Measurements from ENCODE around the gene PFDN1. TPM values are rescaled to one million over a fixed set of nuclear protein-coding genes. Genes with fewer than 3 reads are reported as not detected.

The PFDN1 gene
- total RNA-seq, 5 donors from 2014 or later (not counting 1 experiment from before 2014, with no cell fraction given) = 26.9 to 32.2 (median 28.1) TPM

DNA sequence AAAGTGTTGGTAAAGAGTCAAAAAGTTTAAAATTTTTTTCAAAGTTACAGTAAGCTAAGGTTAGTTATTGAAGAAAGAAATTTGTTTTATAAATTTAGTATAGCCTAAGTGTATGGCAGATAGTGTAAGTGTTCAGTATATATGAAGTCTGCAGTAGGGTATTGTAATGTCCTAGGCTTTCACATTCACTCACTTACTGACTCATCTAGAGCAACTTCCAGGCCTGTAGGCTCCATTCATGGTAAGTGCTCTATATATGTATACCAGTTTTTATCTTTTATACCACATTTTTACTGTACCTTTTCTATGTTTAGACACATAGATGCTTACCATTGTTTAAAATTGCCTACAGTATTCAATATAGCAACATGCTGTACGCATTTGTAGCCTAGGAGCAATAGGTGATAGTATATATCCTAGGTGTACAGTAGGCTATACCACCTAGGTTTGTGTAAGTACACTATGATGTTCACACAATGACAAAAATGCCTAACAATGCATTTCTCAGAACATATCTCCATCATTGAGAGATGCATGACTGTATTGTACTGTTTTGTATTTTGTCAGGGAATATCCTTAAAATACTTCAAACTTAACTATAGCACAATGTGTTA is 89.4 kb downstream of the PFDN1 start:
- no peaks in the 10 kb centered on the region for H3K36me3 Mint-ChIP-seq
- no peak overlapping the region for H3K27ac ChIP-seq (ENCODE audit: low read length)
- H3K27me3 Mint-ChIP-seq = no peaks in the 10 kb centered on the region
- peaks cover 0 to 4% (median 3%) of the 10 kb centered on the region in 3 donors for H3K4me1 Mint-ChIP-seq
- H3K9me3 ChIP-seq = no peaks in the 10 kb centered on the region
- no peak overlapping the region for H3K4me3 ChIP-seq (ENCODE audit: control insufficient read depth in 1 of 2, extremely low read depth in 1 of 2, low read length in 1 of 2)
- WGBS (ENCODE audit: insufficient coverage) = no CpG with 5 or more reads among the region's 1 CpG
- no peak for DNase-seq
- H3K4me3 Mint-ChIP-seq = no peak overlapping the region
- POLR2A ChIA-PET = interaction anchor here in 1 of 2 donors (0.6 kb wide), 1 partner anchor 27 kb away, joined by 3 read pairs; no protein-coding TSS in a partner anchor
- no peaks in the 10 kb centered on the region for H3K4me1 ChIP-seq (ENCODE audit: control insufficient read depth in 1 of 2, extremely low read depth in 1 of 2, insufficient read depth in 2 of 2, low read length in 2 of 2)
- no peak for ATAC-seq (replicated peaks in 1 of 4)
- no peak overlapping the region for H3K27ac Mint-ChIP-seq
- H3K9me3 Mint-ChIP-seq = no peaks in the 10 kb centered on the region
- no peaks in the 10 kb centered on the region for H3K36me3 ChIP-seq (ENCODE audit: control insufficient read depth in 2 of 2, extremely low read depth in 1 of 2, insufficient read depth in 1 of 2, low read length in 1 of 2)
- peaks cover 0 to 2% of the 10 kb centered on the region in 2 experiments for H3K27me3 ChIP-seq (replicated peaks in 1 of 2; ENCODE audit: control insufficient read depth in 2 of 2, extremely low read depth in 1 of 2, insufficient read depth in 2 of 2, low read length in 1 of 2)
- CTCF ChIA-PET = interaction anchor here in 1 of 2 donors (0.6 kb wide), 1 partner anchor 1613 kb away, joined by 4 read pairs; no protein-coding TSS in a partner anchor

DNA sequence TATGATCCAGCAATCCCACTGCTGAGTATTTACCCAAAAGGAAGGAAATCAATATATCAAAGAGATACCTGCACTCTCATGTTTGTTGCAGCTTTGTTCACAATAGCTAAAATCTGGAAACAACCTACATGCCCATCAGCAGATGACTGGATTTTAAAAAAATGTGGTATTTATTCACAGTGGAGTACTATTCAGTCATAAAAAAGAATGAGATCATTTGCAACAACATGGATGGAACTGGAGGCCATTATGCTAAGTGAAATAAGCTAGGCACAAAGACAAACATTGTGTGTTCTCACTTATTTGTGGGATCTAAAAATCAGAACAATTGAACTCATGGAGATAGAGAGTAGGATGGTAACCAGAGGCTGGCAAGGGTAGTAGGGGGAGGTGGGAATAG is 94.8 kb downstream of the PFDN1 start:
- Histone ChIP-seq H3K9me3 (no peaks in the 10 kb centered on the region), H3K27ac (ENCODE audit: low read length) (no peak overlapping the region), H3K36me3 (ENCODE audit: control insufficient read depth in 2 of 2, extremely low read depth in 1 of 2, insufficient read depth in 1 of 2, low read length in 1 of 2) (no peaks in the 10 kb centered on the region), H3K4me1 (ENCODE audit: control insufficient read depth in 1 of 2, extremely low read depth in 1 of 2, insufficient read depth in 2 of 2, low read length in 2 of 2) (no peaks in the 10 kb centered on the region), H3K27me3 (replicated peaks in 1 of 2; ENCODE audit: control insufficient read depth in 2 of 2, extremely low read depth in 1 of 2, insufficient read depth in 2 of 2, low read length in 1 of 2) (peaks cover 0 to 2% of the 10 kb centered on the region in 2 experiments), H3K4me3 (ENCODE audit: control insufficient read depth in 1 of 2, extremely low read depth in 1 of 2, low read length in 1 of 2) (no peak overlapping the region)
- ChIA-PET POLR2A (no interaction called here), CTCF (no interaction called here)
- DNase-seq (no peak), ATAC-seq (replicated peaks in 1 of 4) (no peak)
- Mint-ChIP-seq H3K4me1 (no peaks in the 10 kb centered on the region), H3K36me3 (peaks cover 2% of the 10 kb centered on the region), H3K27me3 (peaks cover 0 to 3% of the 10 kb centered on the region in 2 donors), H3K9me3 (no peaks in the 10 kb centered on the region), H3K4me3 (no peak overlapping the region), H3K27ac (no peak overlapping the region)

- H3K4me3 ChIP-seq (ENCODE audit: control insufficient read depth in 1 of 2, extremely low read depth in 1 of 2, low read length in 1 of 2) = no peak overlapping the region
- no peaks in the 10 kb centered on the region for H3K4me1 ChIP-seq (ENCODE audit: control insufficient read depth in 1 of 2, extremely low read depth in 1 of 2, insufficient read depth in 2 of 2, low read length in 2 of 2)
- no peaks in the 10 kb centered on the region for H3K9me3 Mint-ChIP-seq
- POLR2A ChIA-PET = no interaction called here
- peaks cover 0 to 2% of the 10 kb centered on the region in 2 experiments for H3K27me3 ChIP-seq (replicated peaks in 1 of 2; ENCODE audit: control insufficient read depth in 2 of 2, extremely low read depth in 1 of 2, insufficient read depth in 2 of 2, low read length in 1 of 2)
- H3K36me3 Mint-ChIP-seq = peaks cover 4% of the 10 kb centered on the region
- no peaks in the 10 kb centered on the region for H3K9me3 ChIP-seq
- H3K4me1 Mint-ChIP-seq = no peaks in the 10 kb centered on the region
- no peak overlapping the region for H3K27ac Mint-ChIP-seq
- WGBS (ENCODE audit: insufficient coverage) = no CpG with 5 or more reads among the region's 2 CpGs
- H3K4me3 Mint-ChIP-seq = no peak overlapping the region
- H3K27ac ChIP-seq (ENCODE audit: low read length) = no peak overlapping the region
- no peak for DNase-seq
- CTCF ChIA-PET = no interaction called here
- no peak for ATAC-seq (replicated peaks in 1 of 4)
- H3K27me3 Mint-ChIP-seq = peaks cover 0 to 4% of the 10 kb centered on the region in 2 donors
- H3K36me3 ChIP-seq (ENCODE audit: control insufficient read depth in 2 of 2, extremely low read depth in 1 of 2, insufficient read depth in 1 of 2, low read length in 1 of 2) = no peaks in the 10 kb centered on the region
Measured at GRCh38 chr5:140207250-140207964, 95.5 kb downstream of the PFDN1 start.

DNA sequence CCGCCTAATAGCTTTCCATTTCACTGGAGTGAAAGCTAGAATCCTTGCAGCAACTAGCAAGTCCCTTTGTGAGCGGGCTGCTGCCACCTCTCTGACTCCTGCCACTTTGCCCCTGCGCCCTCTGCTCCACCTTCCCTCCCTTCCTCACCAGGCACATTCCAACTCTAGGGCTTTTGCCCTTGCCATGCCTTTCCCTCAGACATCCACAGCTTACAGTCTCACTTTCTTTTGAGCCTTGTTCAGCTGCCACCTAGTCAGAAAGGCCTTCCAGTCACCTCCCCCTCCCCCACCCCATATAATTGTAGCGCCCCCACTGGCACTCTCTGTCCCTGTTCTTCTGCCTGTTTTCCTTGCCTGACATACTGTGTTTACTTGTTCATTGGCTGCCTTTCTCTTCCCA is 96.9 kb downstream of the PFDN1 start:
- Histone ChIP-seq H3K27me3 (replicated peaks in 1 of 2; ENCODE audit: control insufficient read depth in 2 of 2, extremely low read depth in 1 of 2, insufficient read depth in 2 of 2, low read length in 1 of 2) (no peaks in the 10 kb centered on the region), H3K27ac (ENCODE audit: low read length) (no peak overlapping the region), H3K4me3 (ENCODE audit: control insufficient read depth in 1 of 2, extremely low read depth in 1 of 2, low read length in 1 of 2) (no peak overlapping the region), H3K4me1 (ENCODE audit: control insufficient read depth in 1 of 2, extremely low read depth in 1 of 2, insufficient read depth in 2 of 2, low read length in 2 of 2) (no peaks in the 10 kb centered on the region), H3K9me3 (no peaks in the 10 kb centered on the region), H3K36me3 (ENCODE audit: control insufficient read depth in 2 of 2, extremely low read depth in 1 of 2, insufficient read depth in 1 of 2, low read length in 1 of 2) (no peaks in the 10 kb centered on the region)
- no peak for DNase-seq
- POLR2A ChIA-PET = interaction anchor here in 1 of 2 donors (0.6 kb wide), 1 partner anchor 364 kb away, joined by 4 read pairs; no protein-coding TSS in a partner anchor
- Mint-ChIP-seq H3K4me1 (no peaks in the 10 kb centered on the region), H3K27ac (no peak overlapping the region), H3K27me3 (peaks cover 0 to 4% of the 10 kb centered on the region in 2 donors), H3K4me3 (no peak overlapping the region), H3K36me3 (peaks cover 10% of the 10 kb centered on the region), H3K9me3 (no peaks in the 10 kb centered on the region)
- ATAC-seq (replicated peaks in 1 of 4) = no peak
- 87% methylated on average over 2 of the region's 4 CpGs for WGBS (ENCODE audit: insufficient coverage)
- CTCF ChIA-PET = interaction anchor here (0.5 to 0.6 kb wide), 3 partner anchors 12 to 270 kb away, joined by 3 read pairs; no protein-coding TSS in a partner anchor

- ChIA-PET POLR2A (no interaction called here), CTCF (interaction anchor here in 1 of 2 donors (0.6 kb wide), 1 partner anchor 1975 kb away, joined by 4 read pairs; no protein-coding TSS in a partner anchor)
- Mint-ChIP-seq H3K4me1 (no peaks in the 10 kb centered on the region), H3K4me3 (no peak overlapping the region), H3K27me3 (peaks cover 0 to 4% of the 10 kb centered on the region in 2 donors), H3K9me3 (no peaks in the 10 kb centered on the region), H3K27ac (no peak overlapping the region), H3K36me3 (peaks cover 14% of the 10 kb centered on the region)
- no peaks in the 10 kb centered on the region for H3K9me3 ChIP-seq
- no peaks in the 10 kb centered on the region for H3K36me3 ChIP-seq (ENCODE audit: control insufficient read depth in 2 of 2, extremely low read depth in 1 of 2, insufficient read depth in 1 of 2, low read length in 1 of 2)
- no peaks in the 10 kb centered on the region for H3K27me3 ChIP-seq (replicated peaks in 1 of 2; ENCODE audit: control insufficient read depth in 2 of 2, extremely low read depth in 1 of 2, insufficient read depth in 2 of 2, low read length in 1 of 2)
- H3K4me3 ChIP-seq (ENCODE audit: control insufficient read depth in 1 of 2, extremely low read depth in 1 of 2, low read length in 1 of 2) = no peak overlapping the region
- H3K27ac ChIP-seq (ENCODE audit: low read length) = no peak overlapping the region
- WGBS (ENCODE audit: insufficient coverage) = 44% methylated on average over 1 of the region's 2 CpGs
- H3K4me1 ChIP-seq (ENCODE audit: control insufficient read depth in 1 of 2, extremely low read depth in 1 of 2, insufficient read depth in 2 of 2, low read length in 2 of 2) = no peaks in the 10 kb centered on the region
- no peak for DNase-seq
- ATAC-seq (replicated peaks in 1 of 4) = no peak
Measured at GRCh38 chr5:140205216-140205615, 97.7 kb downstream of the PFDN1 start.

GRCh38 chr5:140202610-140203009 is 100.3 kb downstream of the PFDN1 start:
- Histone ChIP-seq H3K4me1 (ENCODE audit: control insufficient read depth in 1 of 2, extremely low read depth in 1 of 2, insufficient read depth in 2 of 2, low read length in 2 of 2) (no peaks in the 10 kb centered on the region), H3K4me3 (ENCODE audit: control insufficient read depth in 1 of 2, extremely low read depth in 1 of 2, low read length in 1 of 2) (no peak overlapping the region), H3K36me3 (ENCODE audit: control insufficient read depth in 2 of 2, extremely low read depth in 1 of 2, insufficient read depth in 1 of 2, low read length in 1 of 2) (no peaks in the 10 kb centered on the region), H3K27ac (ENCODE audit: low read length) (no peak overlapping the region), H3K9me3 (no peaks in the 10 kb centered on the region), H3K27me3 (replicated peaks in 1 of 2; ENCODE audit: control insufficient read depth in 2 of 2, extremely low read depth in 1 of 2, insufficient read depth in 2 of 2, low read length in 1 of 2) (no peaks in the 10 kb centered on the region)
- H3K27ac Mint-ChIP-seq = no peak overlapping the region
- H3K27me3 Mint-ChIP-seq = peaks cover 0 to 4% of the 10 kb centered on the region in 2 donors
- WGBS (ENCODE audit: insufficient coverage) = no CpG with 5 or more reads among the region's 2 CpGs
- ATAC-seq (replicated peaks in 1 of 4) (no peak), DNase-seq (no peak)
- no peak overlapping the region for H3K4me3 Mint-ChIP-seq
- H3K36me3 Mint-ChIP-seq = peaks cover 32% of the 10 kb centered on the region
- CTCF ChIA-PET = no interaction called here
- no peaks in the 10 kb centered on the region for H3K4me1 Mint-ChIP-seq
- POLR2A ChIA-PET = no interaction called here
- H3K9me3 Mint-ChIP-seq = no peaks in the 10 kb centered on the region
